Epithelial cell of proximal tubule (primary cell): ENCODE measurements around the gene SEMA3F. TPM values are rescaled to one million over a fixed set of nuclear protein-coding genes. Genes with fewer than 3 reads are reported as not detected.

ENCODE experiments used
- DNase-seq: peaks from one replicate; pipeline ENCODE4 v3.0.0-alpha.2; 2011; ENCODE audit warnings: low read depth
- H3K4me3 ChIP-seq: 2 replicates; pipeline ENCODE4 v1.5.1; 2011; ENCODE audit warnings: low read depth, mild to moderate bottlenecking, low read length
- CTCF ChIP-seq: conservative IDR thresholded peaks from 2 replicates; pipeline ENCODE4 v1.5.1; 2012; ENCODE audit warnings: low read depth, mild to moderate bottlenecking, low read length
- total RNA-seq: library from RNA; depleted of rRNA; stranded (reverse); fragments of >200 nt; gene quantifications from 2 replicates; pipeline ENCODE4 v1.2.3, GENCODE V29; 2015

The SEMA3F gene
- total RNA-seq, 1 donor from 2014 or later: 58.6 TPM

GRCh38 chr3:50124800-50125178 lies 30.3 kb upstream of the SEMA3F start:
- no peak for DNase-seq
- TF ChIP-seq CTCF: no peak
- H3K4me3 ChIP-seq: no peak overlapping the region

DNA sequence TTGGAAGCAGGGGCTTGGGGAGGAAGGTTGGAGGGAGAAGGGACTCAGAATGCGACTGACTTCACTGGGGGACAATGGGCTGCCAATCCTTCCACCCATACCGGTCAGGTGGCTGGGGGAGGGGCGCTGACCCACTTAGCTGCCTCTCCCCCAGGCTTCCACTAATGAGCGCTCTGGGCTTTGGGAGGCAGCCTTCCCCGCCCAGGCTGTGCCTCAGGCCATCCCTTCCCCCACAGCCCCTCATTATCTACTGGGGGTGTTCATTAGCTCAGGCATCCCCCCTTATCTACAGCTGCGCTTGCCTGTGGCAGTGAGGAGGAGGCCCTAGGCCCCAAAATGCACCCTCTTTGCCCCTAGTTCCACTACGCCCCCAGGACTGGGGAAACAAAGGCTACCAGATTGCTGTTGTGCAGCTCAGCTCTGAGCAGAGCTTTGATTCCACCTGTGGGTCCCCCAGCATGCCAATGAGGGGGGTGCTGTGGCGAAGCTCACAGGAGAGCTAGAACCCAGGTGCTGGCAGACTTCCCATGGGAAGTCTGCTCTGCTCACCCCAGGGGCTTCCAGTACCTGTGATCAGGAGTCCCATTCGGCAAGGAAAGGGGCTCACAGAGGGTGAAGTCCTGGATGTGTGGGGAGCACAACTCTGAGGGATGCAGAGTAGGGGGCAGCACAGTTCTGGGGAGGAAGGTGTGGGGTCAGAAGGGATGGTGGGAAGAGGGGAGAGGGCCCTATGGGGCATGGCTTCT lies 29.4 kb upstream of the SEMA3F start:
- no peak for TF ChIP-seq CTCF
- DNase-seq: no peak
- H3K4me3 ChIP-seq: no peak overlapping the region

DNA sequence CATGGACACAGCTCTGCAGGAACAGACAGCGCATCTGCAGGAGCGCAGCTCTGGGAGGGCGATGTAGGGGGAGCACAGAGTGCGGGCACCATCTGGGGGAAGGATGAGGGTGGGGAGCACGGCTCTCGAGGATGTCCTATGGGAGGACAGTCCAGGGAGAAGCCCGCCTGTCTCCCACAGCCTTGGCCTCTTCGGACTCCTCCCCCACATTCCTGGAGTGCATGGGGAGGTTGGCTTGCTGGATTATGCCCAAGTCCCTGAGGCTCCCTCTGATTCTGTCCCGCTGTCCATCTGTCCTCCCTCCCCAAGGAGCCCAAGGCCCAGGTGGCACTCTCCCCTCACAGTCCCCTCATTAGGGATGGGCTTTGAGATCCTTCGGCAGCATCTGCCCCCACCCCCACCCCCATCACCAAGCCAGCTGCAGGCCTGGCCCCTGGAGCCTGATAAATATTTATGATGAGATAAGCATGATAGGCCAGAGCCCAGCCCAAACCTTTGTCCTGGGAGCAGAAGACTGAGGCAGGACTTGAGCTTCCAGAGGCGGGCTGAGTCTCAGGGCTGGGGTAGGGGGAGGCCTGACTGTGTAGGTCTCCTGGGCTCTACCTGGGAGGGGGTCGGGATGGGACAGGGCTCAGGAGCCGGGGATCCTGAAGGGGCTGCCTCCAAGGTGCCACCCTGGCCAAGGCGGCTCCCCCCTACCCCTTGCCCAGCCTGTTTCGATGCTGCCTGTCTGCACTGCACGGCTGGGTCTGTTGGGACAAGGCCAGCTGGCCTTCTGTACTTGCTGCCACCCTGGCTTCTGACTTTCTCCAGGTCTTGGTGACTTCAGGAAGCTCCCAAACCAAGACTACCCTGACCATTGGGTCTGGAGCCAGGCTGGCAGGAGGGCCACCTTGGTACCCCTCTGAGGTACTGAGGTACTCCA lies 28.6 kb upstream of the SEMA3F start:
- TF ChIP-seq CTCF: no peak
- no peak overlapping the region for H3K4me3 ChIP-seq
- no peak for DNase-seq

GRCh38 chr3:50127251-50127691 lies 27.9 kb upstream of the SEMA3F start:
- DNase-seq: no peak
- no peak overlapping the region for H3K4me3 ChIP-seq
- TF ChIP-seq CTCF: no peak

GRCh38 chr3:50128001-50128400 lies 27.1 kb upstream of the SEMA3F start:
- H3K4me3 ChIP-seq: no peak overlapping the region
- TF ChIP-seq CTCF: no peak
- DNase-seq: no peak

GRCh38 chr3:50130436-50130835 lies 24.7 kb upstream of the SEMA3F start:
- TF ChIP-seq CTCF: no peak
- H3K4me3 ChIP-seq: no peak overlapping the region
- DNase-seq: no peak
